K562 (cell line): ENCODE measurements around the gene P2RY13. TPM values are rescaled to one million over a fixed set of nuclear protein-coding genes. Genes with fewer than 3 reads are reported as not detected.

ENCODE experiments used
- ATAC-seq: fragments of 200-7000 bp; cut with Tn5 transposase; 3 replicates; pipeline ENCODE4 v1.9.1; 2020; ENCODE audit warnings: moderate library complexity
- BruUV-seq: library from RNA; stranded (reverse); fragments of 400-500 nt; replicated peaks from 2 replicates; lab custom pipeline; 2021; lab: Mats Ljungman, UMichigan
- CTCF ChIA-PET: fragments of 300-600 bp; formaldehyde crosslinking; extraction: SDS; loops from one replicate; lab custom pipeline; 2021; ENCODE audit warnings: low intra/inter-chr PET ratio; lab: Yijun Ruan, JAX
- POLR2A ChIA-PET: fragments of 300-600, 350-650 bp; sonication (Branson Sonifier 250); formaldehyde crosslinking; extraction: SDS; loops from one replicate; lab custom pipeline; 2021; ENCODE audit warnings: antibody characterized with exemption, inconsistent platforms; lab: Yijun Ruan, JAX
- DNase-seq, 4 experiments: peaks; one replicate each; pipeline versions ENCODE4 v3.0.0 to v3.0.0-alpha.2; 2011 to 2018; ENCODE audit warnings: low spot score in 3 of 4, mixed read lengths in 3 of 4; ENCODE audit errors: extremely low read depth in 1 of 4
- FAIRE-seq: peaks from 2 replicates; lab custom pipeline; 2011; peaks lifted over from hg19 to GRCh38; lab: Jason Lieb, UNC
- H2AFZ ChIP-seq: 2 replicates; pipeline ENCODE4 v1.6.0; 2011; ENCODE audit warnings: low read depth, low read length, control low read depth, inconsistent platforms
- H3K27ac ChIP-seq: fragments of 200-600 bp; 3 replicates; pipeline ENCODE4 v1.8.0; 2011; ENCODE audit warnings: low read depth, mild to moderate bottlenecking, control low read depth, inconsistent platforms, low read length, moderate library complexity, mixed read lengths; ENCODE audit errors: extremely low read depth
- H3K27me3 ChIP-seq, 2 experiments: fragments of 300-600 bp in 1 of 2; 2 replicates in 1 of 2; 3 replicates in 1 of 2; pipeline versions ENCODE4 v1.6.0 to v1.8.0; 2011; ENCODE audit warnings: inconsistent platforms in 2 of 2, low read length in 2 of 2, mild to moderate bottlenecking in 1 of 2, mixed read lengths in 1 of 2, moderate library complexity in 1 of 2; ENCODE audit not compliant: control insufficient read depth in 2 of 2, insufficient read depth in 2 of 2
- H3K36me3 ChIP-seq: fragments of 300-600 bp; 3 replicates; pipeline ENCODE4 v1.8.0; 2011; ENCODE audit warnings: mild to moderate bottlenecking, low read length, inconsistent platforms; ENCODE audit not compliant: control insufficient read depth, insufficient read depth
- H3K4me1 ChIP-seq, 2 experiments: fragments of 200-600 bp in 1 of 2; replicated peaks in 1 of 2; 2 replicates in 1 of 2; 3 replicates in 1 of 2; pipeline versions ENCODE4 v1.5.1 to v1.8.0; 2011; ENCODE audit warnings: inconsistent platforms in 2 of 2, low read length in 2 of 2, mild to moderate bottlenecking in 1 of 2, mixed read lengths in 1 of 2, moderate library complexity in 1 of 2; ENCODE audit not compliant: control insufficient read depth in 2 of 2, insufficient read depth in 2 of 2
- H3K4me2 ChIP-seq: 2 replicates; pipeline ENCODE4 v1.6.1; 2011; ENCODE audit warnings: low read length, control low read depth, inconsistent platforms, mixed read lengths; ENCODE audit not compliant: insufficient read depth
- H3K4me3 ChIP-seq: fragments of 200-600 bp; sonication (generic), shearing (Covaris generic); 2 replicates; pipeline ENCODE4 v1.5.1; 2016; ENCODE audit warnings: control low read depth, inconsistent platforms
- H3K79me2 ChIP-seq: fragments of 200-600 bp; 3 replicates; pipeline ENCODE4 v1.8.0; 2011; ENCODE audit warnings: low read length, inconsistent platforms; ENCODE audit not compliant: control insufficient read depth, insufficient read depth
- H3K9ac ChIP-seq, 2 experiments: 2 replicates each; pipeline versions ENCODE4 v1.6.0 to v1.6.1; 2011; ENCODE audit warnings: low read depth in 2 of 2, low read length in 2 of 2, control low read depth in 1 of 2, inconsistent platforms in 1 of 2, mild to moderate bottlenecking in 1 of 2, mixed read lengths in 1 of 2; ENCODE audit not compliant: insufficient read depth in 1 of 2
- H3K9me1 ChIP-seq: one replicate; pipeline ENCODE4 v1.6.0; 2011; ENCODE audit warnings: inconsistent platforms, mild to moderate bottlenecking, low read length, moderate library complexity; ENCODE audit not compliant: control insufficient read depth, insufficient read depth
- H3K9me3 ChIP-seq: replicated peaks from 2 replicates; pipeline ENCODE4 v1.5.1; 2011; ENCODE audit warnings: low read depth, low read length, inconsistent platforms; ENCODE audit not compliant: control insufficient read depth, insufficient read depth
- H4K20me1 ChIP-seq: replicated peaks from 2 replicates; pipeline ENCODE4 v1.6.1; 2011; ENCODE audit warnings: low read length, inconsistent platforms, mixed read lengths; ENCODE audit not compliant: control insufficient read depth, insufficient read depth
- CHD7 ChIP-seq: fragments of 200-600 bp; sonication (generic); IDR thresholded peaks from one replicate; pipeline ENCODE4 v1.6.1; 2012; ENCODE audit warnings: mild to moderate bottlenecking, low read depth, low read length, inconsistent platforms
- CTBP1 ChIP-seq: fragments of 450-650 bp; IDR thresholded peaks from 2 replicates; pipeline ENCODE4 v1.6.1; 2016; ENCODE audit warnings: borderline replicate concordance
- FOXA1 ChIP-seq: fragments of 450-650 bp; IDR thresholded peaks from 2 replicates; pipeline ENCODE4 v1.6.1; 2016; ENCODE audit warnings: mild to moderate bottlenecking, borderline replicate concordance
- HOXB6 ChIP-seq: fragments of 250-450 bp; sonication (Bioruptor Pico); IDR thresholded peaks from 2 replicates; pipeline ENCODE4 v1.5.1; 2022; ENCODE audit warnings: mild to moderate bottlenecking, borderline replicate concordance
- NRF1 ChIP-seq, 2 experiments: fragments of 450-650 bp; IDR thresholded peaks in 1 of 2; conservative IDR thresholded peaks in 1 of 2; 2 replicates each; pipeline ENCODE4 v1.6.1; 2014; ENCODE audit warnings: mild to moderate bottlenecking in 2 of 2
- RBM34 ChIP-seq: fragments of 200-400 bp; formaldehyde crosslinking; IDR thresholded peaks from 2 replicates; pipeline ENCODE4 v1.6.1; 2018; ENCODE audit warnings: low read length, borderline replicate concordance; ENCODE audit not compliant: insufficient read depth
- RBM39 ChIP-seq: fragments of 200-400 bp; formaldehyde crosslinking; optimal IDR thresholded peaks from 2 replicates; pipeline ENCODE3; 2018; ENCODE audit warnings: low read depth, low read length
- SMARCA5 ChIP-seq: fragments of 450-650 bp; IDR thresholded peaks from 2 replicates; pipeline ENCODE4 v1.6.1; 2016
- THRAP3 ChIP-seq: fragments of 450-650 bp; IDR thresholded peaks from 2 replicates; pipeline ENCODE4 v1.6.1; 2016; ENCODE audit warnings: mild to moderate bottlenecking, inconsistent platforms, borderline replicate concordance
- ZNF695 ChIP-seq: fragments of 450-650 bp; formaldehyde crosslinking; IDR thresholded peaks from 2 replicates; pipeline ENCODE4 v1.4.0; 2020; ENCODE audit warnings: mild to moderate bottlenecking, moderate library complexity
- ZNF780A ChIP-seq: fragments of 250-450 bp; sonication (Bioruptor Pico); IDR thresholded peaks from 2 replicates; pipeline ENCODE4 v1.5.0; 2021; ENCODE audit warnings: mild to moderate bottlenecking
- WGBS: fragments of 100-300 bp; shearing (Covaris generic); methylation state at CpG from one replicate; pipeline ENCODE4 v1.1.6; 2016; ENCODE audit warnings: low coverage, mixed read lengths; ENCODE audit not compliant: insufficient coverage; ENCODE audit errors: missing lambda C conversion rate; 5-methylcytosine and 5-hydroxymethylcytosine counted together
- in situ Hi-C: fragments of 300-500 bp; cut with MboI; formaldehyde crosslinking; loops from 4 replicates; pipeline ENCODE4 v1.15.0; 2018; ENCODE audit warnings: inconsistent platforms, mixed read lengths
- intact Hi-C: fragments of 100-400 bp; cut with micrococcal nuclease; formaldehyde crosslinking; loops from 2 replicates; pipeline ENCODE4 v1.14.2; 2022
- polyA plus RNA-seq, 8 experiments: library from polyadenylated mRNA; depleted of rRNA in 4 of 8; stranded (reverse) in 5 of 8; unstranded in 3 of 8; fragments of >200 nt; fragmentation: Nextera tagmentation in 2 of 8; fragmentation: Illumina TruSeq in 1 of 8; extraction: Ambion mirVana in 2 of 8; extraction: Trizol in 1 of 8; gene quantifications; 2 replicates each; pipeline versions ENCODE4 v1.2.1 to v1.2.3, GENCODE V29; 2011 to 2014; ENCODE audit warnings: inconsistent platforms in 1 of 8, missing spikeins in 1 of 8
- total RNA-seq, 7 experiments: library from RNA; depleted of rRNA in 6 of 7; stranded (reverse); fragments of >200 nt in 6 of 7; fragmentation: Illumina TruSeq in 2 of 7; extraction: Trizol in 2 of 7; gene quantifications; 2 replicates each; pipeline versions ENCODE4 v1.2.1 to v1.2.3, GENCODE V29; 2011 to 2021; ENCODE audit warnings: low replicate concordance in 1 of 7

Gene P2RY13
- total and polyA plus RNA-seq, 9 of the 15 experiments (the other 6 are each of a cell fraction or from before 2014, with no cell fraction given), result not detected

GRCh38 chr3:151372063-151372820, 42.9 kb upstream of the P2RY13 start:
- Histone ChIP-seq H3K9ac (no peak overlapping the region), H3K4me2 (no peak overlapping the region), H3K4me3 (no peak overlapping the region), H3K27me3 (0 out of 5 replicates have a peak, but pooled peaks cover 0 to 3% of the 10 kb centered on the region in 2 experiments)
- TF ChIP-seq THRAP3 (no peak), SMARCA5 (no peak), NRF1 (conservative IDR thresholded peaks at IDR 0.05 in 1 of 2, IDR thresholded peaks at IDR 0.05 in 1 of 2) (no peak), ZNF695 (CRISPR knock-in tag) (no peak), HOXB6 (no peak), CHD7 (no peak), FOXA1 (no peak), RBM39 (no peak), RBM34 (no peak), CTBP1 (no peak), ZNF780A (no peak)
- TF ChIP-seq, all 486 proteins: peak for 0
- in situ Hi-C loops, result no loop called here
- DNase-seq (no peak), FAIRE-seq (no peak), ATAC-seq (no peak)
- ChIA-PET CTCF (no interaction called here), POLR2A (no interaction called here)
- Histone ChIP-seq H3K79me2 (no peaks in the 10 kb centered on the region), H4K20me1 (no peaks in the 10 kb centered on the region), H3K27ac (no peak overlapping the region), H2AFZ (no peak overlapping the region), H3K4me1 (no peaks in the 10 kb centered on the region), H3K36me3 (no peaks in the 10 kb centered on the region), H3K9me3 (no peaks in the 10 kb centered on the region), H3K9me1 (no peaks in the 10 kb centered on the region)
- no TSS peak for BruUV-seq
- intact Hi-C loops, result no loop called here
- 0% methylated on average over 4 of the region's 4 CpGs for WGBS
